Endothelial cell of umbilical vein (primary cell): ENCODE results near the gene ADCY5. TPM values are rescaled to one million over a fixed set of nuclear protein-coding genes. Genes with fewer than 3 reads are reported as not detected.

Experiments used
- BruUV-seq: library from RNA; stranded (reverse); fragments of 400-500 nt; replicated peaks from 2 replicates; lab custom pipeline; 2021; lab: Mats Ljungman, UMichigan
- CTCF ChIA-PET: fragments of 300-600, 350-600 bp; sonication (Branson Sonifier 250); formaldehyde crosslinking; loops from one replicate; lab custom pipeline; 2021; ENCODE audit warnings: antibody characterized with exemption, inconsistent platforms; lab: Charles Lee
- POLR2A ChIA-PET: fragments of 300-600, 350-600 bp; sonication (Branson Sonifier 250); formaldehyde crosslinking; loops from one replicate; lab custom pipeline; 2021; ENCODE audit warnings: antibody characterized with exemption, inconsistent platforms; lab: Charles Lee
- DNase-seq: peaks from one replicate; pipeline ENCODE4 v3.0.0-alpha.2; 2011; ENCODE audit warnings: low read depth, low spot score
- FAIRE-seq: peaks from 2 replicates; lab custom pipeline; 2011; peaks lifted over from hg19 to GRCh38; lab: Jason Lieb, UNC
- H2AFZ ChIP-seq: 2 replicates; pipeline ENCODE4 v1.6.0; 2012; ENCODE audit warnings: low read depth, low read length, control low read depth, inconsistent platforms
- H3K27ac ChIP-seq: 2 replicates; pipeline ENCODE4 v1.5.1; 2011; ENCODE audit warnings: low read depth, mild to moderate bottlenecking, control low read depth, low read length, moderate library complexity; ENCODE audit not compliant: insufficient read depth
- H3K27me3 ChIP-seq, 2 experiments: 2 replicates each; pipeline versions ENCODE4 v1.6.0 to v1.6.1; 2011; ENCODE audit warnings: low read length in 2 of 2, mixed read lengths in 1 of 2; ENCODE audit not compliant: control insufficient read depth in 2 of 2, insufficient read depth in 2 of 2
- H3K36me3 ChIP-seq, 2 experiments: 2 replicates in 1 of 2; 3 replicates in 1 of 2; pipeline ENCODE4 v1.5.1; 2011; ENCODE audit warnings: low read length in 2 of 2, mild to moderate bottlenecking in 1 of 2, moderate library complexity in 1 of 2; ENCODE audit not compliant: control insufficient read depth in 2 of 2, insufficient read depth in 2 of 2; ENCODE audit errors: extremely low read depth in 1 of 2
- H3K4me1 ChIP-seq: 3 replicates; pipeline ENCODE4 v1.5.1; 2011; ENCODE audit warnings: mild to moderate bottlenecking, low read length; ENCODE audit not compliant: control insufficient read depth, insufficient read depth; ENCODE audit errors: extremely low read depth
- H3K4me2 ChIP-seq: 2 replicates; pipeline ENCODE4 v1.6.1; 2011; ENCODE audit warnings: low read length, control low read depth, mixed read lengths; ENCODE audit not compliant: insufficient read depth
- H3K4me3 ChIP-seq, 3 experiments: fragments of 200-600 bp in 1 of 3; sonication (generic), shearing (Covaris generic) in 1 of 3; replicated peaks in 1 of 3; 2 replicates each; pipeline ENCODE4 v1.5.1; 2011 to 2016; ENCODE audit warnings: control low read depth in 3 of 3, low read length in 3 of 3, mild to moderate bottlenecking in 2 of 3, inconsistent platforms in 1 of 3, low read depth in 1 of 3, moderate library complexity in 1 of 3; ENCODE audit not compliant: insufficient read depth in 1 of 3
- H3K79me2 ChIP-seq: 2 replicates; pipeline ENCODE4 v1.6.0; 2012; ENCODE audit warnings: low read length, inconsistent platforms; ENCODE audit not compliant: control insufficient read depth, insufficient read depth
- H3K9ac ChIP-seq: replicated peaks from 2 replicates; pipeline ENCODE3; 2011; ENCODE audit warnings: low read length, control low read depth; ENCODE audit not compliant: insufficient read depth; ENCODE audit errors: extremely low read depth
- H3K9me1 ChIP-seq: replicated peaks from 3 replicates; pipeline ENCODE4 v1.6.0; 2011; ENCODE audit warnings: mild to moderate bottlenecking, low read length; ENCODE audit not compliant: control insufficient read depth, insufficient read depth; ENCODE audit errors: extremely low read depth
- H3K9me3 ChIP-seq: replicated peaks from 2 replicates; pipeline ENCODE4 v1.5.1; 2012; ENCODE audit warnings: low read length, inconsistent platforms; ENCODE audit not compliant: control insufficient read depth, insufficient read depth
- H4K20me1 ChIP-seq: replicated peaks from 2 replicates; pipeline ENCODE3; 2011; ENCODE audit warnings: mild to moderate bottlenecking, low read length; ENCODE audit not compliant: control insufficient read depth, insufficient read depth; ENCODE audit errors: extremely low read depth
- CTCF ChIP-seq, 2 donors: IDR thresholded peaks; 1 replicate in 1 of 2; 2 replicates in 1 of 2; pipeline ENCODE4 v1.5.1; 2011; ENCODE audit warnings: low read length in 2 of 2, mild to moderate bottlenecking in 2 of 2, moderate library complexity in 2 of 2, control low read depth in 1 of 2, inconsistent platforms in 1 of 2, low read depth in 1 of 2; ENCODE audit not compliant: insufficient read depth in 1 of 2; ENCODE audit errors: extremely low read depth in 1 of 2
- EZH2 ChIP-seq: IDR thresholded peaks from 2 replicates; pipeline ENCODE4 v1.6.1; 2012; ENCODE audit warnings: borderline replicate concordance, low read depth, mild to moderate bottlenecking, moderate library complexity, low read length, inconsistent platforms; ENCODE audit not compliant: severe bottlenecking
- FOS ChIP-seq: IDR thresholded peaks from 2 replicates; pipeline ENCODE4 v1.6.1; 2011; ENCODE audit warnings: mild to moderate bottlenecking, low read length, moderate library complexity, borderline replicate concordance; ENCODE audit not compliant: insufficient read depth
- GATA2 ChIP-seq: IDR thresholded peaks from 2 replicates; pipeline ENCODE4 v1.7.0; 2011; ENCODE audit warnings: low read depth, mild to moderate bottlenecking, moderate library complexity, mixed read lengths, low read length; ENCODE audit not compliant: insufficient read length, insufficient read depth
- JUN ChIP-seq: IDR thresholded peaks from 2 replicates; pipeline ENCODE4 v1.6.1; 2011; ENCODE audit warnings: borderline replicate concordance, low read depth; ENCODE audit not compliant: insufficient read length, insufficient read depth
- MAX ChIP-seq: IDR thresholded peaks from 2 replicates; pipeline ENCODE4 v1.6.1; 2011; ENCODE audit not compliant: insufficient read depth, insufficient read length
- MYC ChIP-seq: IDR thresholded peaks from one replicate; pipeline ENCODE4 v1.6.1; 2011; ENCODE audit warnings: mild to moderate bottlenecking, low read depth, low read length
- POLR2A ChIP-seq: IDR thresholded peaks from 2 replicates; pipeline ENCODE4 v1.6.1; 2012; ENCODE audit warnings: low read depth, mild to moderate bottlenecking, control low read depth, low read length
- POLR2AphosphoS5 ChIP-seq: IDR thresholded peaks from 2 replicates; pipeline ENCODE4 v1.6.1; 2012; ENCODE audit warnings: low read depth, mild to moderate bottlenecking, control low read depth, low read length, moderate library complexity; ENCODE audit not compliant: insufficient read depth
- dilution Hi-C: fragments of 300-500 bp; cut with MboI; formaldehyde crosslinking; loops from one replicate; pipeline ENCODE4 v1.15.0; 2019; ENCODE audit warnings: low sequenced_read_pairs; ENCODE audit not compliant: extremely low pct_ligation_motif_present
- intact Hi-C: fragments of 100-400 bp; cut with micrococcal nuclease; formaldehyde crosslinking; loops from one replicate; pipeline ENCODE4 v1.10.0; 2022
- polyA plus RNA-seq, 4 experiments: library from polyadenylated mRNA; depleted of rRNA in 3 of 4; stranded (reverse) in 3 of 4; unstranded in 1 of 4; fragments of >200 nt; gene quantifications; 2 replicates each; pipeline versions ENCODE4 v1.2.1 to v1.2.3, GENCODE V29; 2011 to 2012; ENCODE audit warnings: missing spikeins in 1 of 4
- total RNA-seq: library from RNA; stranded (reverse); gene quantifications from 2 replicates; pipeline ENCODE4 v1.2.3, GENCODE V29; 2021

Gene ADCY5
- total and polyA plus RNA-seq, 2 donors (not counting 3 experiments of a cell fraction or from before 2014, with no cell fraction given): 0.01 TPM; not detected in 1

GRCh38 chr3:123278446-123278845 is 170.4 kb downstream of the ADCY5 start:
- Histone ChIP-seq H3K9me1 (no peaks in the 10 kb centered on the region), H3K9me3 (no peaks in the 10 kb centered on the region), H3K4me3 (no peak overlapping the region), H4K20me1 (no peaks in the 10 kb centered on the region), H2AFZ (no peak overlapping the region), H3K27me3 (no peaks in the 10 kb centered on the region), H3K9ac (no peak overlapping the region), H3K4me2 (no peak overlapping the region), H3K4me1 (no peaks in the 10 kb centered on the region), H3K36me3 (no peaks in the 10 kb centered on the region), H3K27ac (no peak overlapping the region), H3K79me2 (no peaks in the 10 kb centered on the region)
- no peak for TF ChIP-seq MYC
- intact Hi-C loops: no loop called here
- FAIRE-seq: no peak
- DNase-seq: no peak
- no TSS peak for BruUV-seq
- dilution Hi-C loops: no loop called here
- ChIA-PET POLR2A (no interaction called here), CTCF (no interaction called here)

GRCh38 chr3:123277106-123277505 is 171.8 kb downstream of the ADCY5 start:
- TF ChIP-seq FOS (no peak), JUN (no peak), GATA2 (no peak), MYC (no peak), CTCF (IDR thresholded peaks at IDR 0.05; ENCODE audit: extremely low read depth in 1 of 2, insufficient read depth in 1 of 2, low read depth in 1 of 2, low read length in 2 of 2) (no peak), POLR2AphosphoS5 (no peak), POLR2A (no peak), MAX (no peak), EZH2 (no peak)
- Histone ChIP-seq H2AFZ (no peak overlapping the region), H3K27me3 (no peaks in the 10 kb centered on the region), H3K9ac (no peak overlapping the region), H3K79me2 (no peaks in the 10 kb centered on the region), H4K20me1 (no peaks in the 10 kb centered on the region), H3K27ac (no peak overlapping the region), H3K4me1 (peaks cover 4% of the 10 kb centered on the region), H3K9me3 (no peaks in the 10 kb centered on the region), H3K9me1 (no peaks in the 10 kb centered on the region), H3K36me3 (no peaks in the 10 kb centered on the region), H3K4me2 (no peak overlapping the region), H3K4me3 (no peak overlapping the region)
- POLR2A ChIA-PET: no interaction called here
- BruUV-seq: no TSS peak
- CTCF ChIA-PET: interaction anchor here (0.8 to 1.2 kb wide), 2 partner anchors 9 to 282 kb away, joined by 3 to 4 read pairs; no protein-coding TSS in a partner anchor
- DNase-seq (no peak), FAIRE-seq (no peak)
- dilution Hi-C loops (no loop called here), intact Hi-C loops (no loop called here)
